ENCODE results near the gene ZNF536.
"Not testable (repeated sequence)": the region's sequence is repeated elsewhere in the genome, so short reads cannot be mapped to it uniquely, and the experiment has no call there.

The ZNF536 gene

DNA sequence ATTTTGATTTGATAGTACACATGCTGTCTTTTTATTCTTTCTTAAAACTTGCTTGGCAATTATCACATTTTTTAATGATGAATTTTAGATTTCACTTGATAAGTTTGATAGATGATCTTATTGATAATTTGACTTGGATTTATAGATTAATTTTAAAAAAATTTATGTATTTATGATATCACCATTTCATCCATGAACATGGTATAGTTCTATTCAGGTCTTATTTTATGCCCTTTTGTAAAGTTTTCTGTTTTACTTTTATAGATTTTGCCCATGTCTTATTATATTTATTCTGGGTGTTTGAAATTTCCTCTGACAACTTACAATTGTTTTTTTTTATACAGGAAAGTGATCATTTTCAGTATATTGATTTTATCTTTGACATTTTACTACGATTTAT lies 39.5 kb downstream of the ZNF536 start:
- DNase-seq (ENCODE audit: low read depth), result no peak
- TF ChIP-seq, protein P1, sequence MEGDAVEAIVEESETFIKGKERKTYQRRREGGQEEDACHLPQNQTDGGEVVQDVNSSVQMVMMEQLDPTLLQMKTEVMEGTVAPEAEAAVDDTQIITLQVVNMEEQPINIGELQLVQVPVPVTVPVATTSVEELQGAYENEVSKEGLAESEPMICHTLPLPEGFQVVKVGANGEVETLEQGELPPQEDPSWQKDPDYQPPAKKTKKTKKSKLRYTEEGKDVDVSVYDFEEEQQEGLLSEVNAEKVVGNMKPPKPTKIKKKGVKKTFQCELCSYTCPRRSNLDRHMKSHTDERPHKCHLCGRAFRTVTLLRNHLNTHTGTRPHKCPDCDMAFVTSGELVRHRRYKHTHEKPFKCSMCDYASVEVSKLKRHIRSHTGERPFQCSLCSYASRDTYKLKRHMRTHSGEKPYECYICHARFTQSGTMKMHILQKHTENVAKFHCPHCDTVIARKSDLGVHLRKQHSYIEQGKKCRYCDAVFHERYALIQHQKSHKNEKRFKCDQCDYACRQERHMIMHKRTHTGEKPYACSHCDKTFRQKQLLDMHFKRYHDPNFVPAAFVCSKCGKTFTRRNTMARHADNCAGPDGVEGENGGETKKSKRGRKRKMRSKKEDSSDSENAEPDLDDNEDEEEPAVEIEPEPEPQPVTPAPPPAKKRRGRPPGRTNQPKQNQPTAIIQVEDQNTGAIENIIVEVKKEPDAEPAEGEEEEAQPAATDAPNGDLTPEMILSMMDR (IDR thresholded peaks at IDR 0.05; ENCODE audit: insufficient read depth, low read depth, low read length, missing control alignments), result no peak
- no peak overlapping the region for H3K4me3 ChIP-seq (ENCODE audit: low read depth, low read length)

DNA sequence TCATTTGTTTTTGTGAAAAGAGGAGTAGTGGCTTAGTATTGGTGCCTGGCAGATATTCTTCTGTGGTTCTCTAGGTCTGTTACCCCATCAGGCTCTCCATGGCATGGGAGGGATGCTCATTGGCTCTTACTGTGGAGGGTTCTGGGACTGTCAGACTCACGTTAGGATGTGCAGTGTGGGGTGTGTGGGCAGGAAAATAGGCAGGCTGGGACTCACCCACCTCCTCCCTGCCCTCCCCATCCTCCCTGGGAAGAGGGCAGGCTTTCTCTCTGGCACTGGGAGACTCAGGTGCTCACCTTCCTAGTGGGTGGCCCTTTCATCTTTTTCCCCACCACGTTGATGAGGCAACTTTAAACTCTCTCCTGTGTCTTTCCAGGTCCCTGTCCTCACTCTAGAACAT lies 44.2 kb downstream of the ZNF536 start:
- DNase-seq (ENCODE audit: low read depth), result no peak
- no peak overlapping the region for H3K4me3 ChIP-seq (ENCODE audit: low read depth, low read length)
- TF ChIP-seq, protein P1 (IDR thresholded peaks at IDR 0.05; ENCODE audit: insufficient read depth, low read depth, low read length, missing control alignments), result no peak

DNA sequence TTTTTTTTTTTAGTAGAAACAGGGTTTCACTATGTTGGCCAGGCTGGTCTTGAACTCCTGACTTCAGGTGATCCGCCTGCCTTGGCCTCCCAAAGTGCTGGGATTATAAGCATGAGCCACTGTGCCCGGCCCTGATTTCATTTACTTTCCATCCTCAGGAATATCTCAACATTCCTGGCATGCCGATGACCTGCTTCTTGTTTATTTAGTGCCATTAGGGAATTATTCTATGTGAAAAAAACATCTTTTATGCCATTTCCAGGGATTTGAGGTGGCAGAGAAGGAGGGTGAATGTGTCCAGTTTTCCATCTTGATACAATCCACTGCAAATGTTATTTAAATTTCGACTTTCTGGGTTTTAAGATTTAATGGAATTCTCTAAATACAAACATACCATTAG lies 45.0 kb downstream of the ZNF536 start:
- DNase-seq (ENCODE audit: low read depth); H3K4me3 ChIP-seq (ENCODE audit: low read depth, low read length): not testable (repeated sequence)

DNA sequence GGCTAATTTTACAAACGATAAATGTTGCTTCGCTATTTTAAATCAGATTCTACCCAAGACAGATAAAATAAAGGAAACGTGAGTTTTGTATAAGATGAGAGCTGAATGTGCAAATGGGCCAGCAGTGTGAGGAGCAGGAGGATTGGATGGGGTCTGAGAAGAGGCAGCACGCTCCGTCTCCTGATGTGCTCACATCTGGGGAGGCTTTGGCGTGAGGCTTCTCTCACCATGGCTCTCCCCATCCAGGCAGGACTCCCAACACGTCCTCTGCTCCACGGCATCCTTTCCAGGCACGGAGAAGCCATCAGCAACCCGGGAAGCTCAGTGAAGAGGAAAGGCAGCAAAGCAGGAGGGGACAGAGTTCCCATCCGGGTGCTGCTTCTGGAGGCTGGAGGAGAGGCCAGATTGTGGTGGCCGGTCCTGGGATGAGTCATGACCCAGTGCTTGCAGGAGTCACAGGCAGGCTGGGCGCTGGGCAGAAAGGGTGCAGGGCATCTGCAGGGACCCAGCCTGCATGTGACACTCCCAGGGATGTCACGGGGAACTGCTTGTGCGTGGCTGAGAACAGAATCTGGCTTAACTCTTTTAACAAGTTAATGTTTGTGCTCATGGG lies 47.5 kb downstream of the ZNF536 start:
- no peak for DNase-seq (ENCODE audit: low read depth)
- TF ChIP-seq, protein P1 (IDR thresholded peaks at IDR 0.05; ENCODE audit: insufficient read depth, low read depth, low read length, missing control alignments), result no peak
- H3K4me3 ChIP-seq (ENCODE audit: low read depth, low read length), result no peak overlapping the region

DNA sequence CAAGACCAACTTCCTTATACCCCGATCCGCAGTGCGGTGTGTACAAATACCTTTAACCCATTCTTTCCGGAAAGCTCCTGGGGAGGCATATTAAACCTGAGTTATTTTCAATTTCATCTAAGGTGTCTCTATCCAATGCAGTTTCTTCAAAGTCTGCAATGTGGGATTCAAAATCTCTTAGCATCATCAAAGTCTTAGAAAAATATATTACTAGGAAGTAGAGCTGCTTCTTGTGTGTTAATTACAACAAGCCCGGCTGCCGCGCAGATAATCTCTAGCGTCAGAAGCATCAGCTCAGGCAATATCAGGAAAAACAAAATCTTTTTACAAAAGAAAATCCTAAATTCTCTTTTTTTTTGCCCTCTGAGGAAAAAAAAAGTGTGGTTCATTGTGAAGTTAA lies 48.1 kb downstream of the ZNF536 start:
- TF ChIP-seq, protein P1 (IDR thresholded peaks at IDR 0.05; ENCODE audit: insufficient read depth, low read depth, low read length, missing control alignments), result no peak
- no peak overlapping the region for H3K4me3 ChIP-seq (ENCODE audit: low read depth, low read length)
- DNase-seq (ENCODE audit: low read depth), result no peak

DNA sequence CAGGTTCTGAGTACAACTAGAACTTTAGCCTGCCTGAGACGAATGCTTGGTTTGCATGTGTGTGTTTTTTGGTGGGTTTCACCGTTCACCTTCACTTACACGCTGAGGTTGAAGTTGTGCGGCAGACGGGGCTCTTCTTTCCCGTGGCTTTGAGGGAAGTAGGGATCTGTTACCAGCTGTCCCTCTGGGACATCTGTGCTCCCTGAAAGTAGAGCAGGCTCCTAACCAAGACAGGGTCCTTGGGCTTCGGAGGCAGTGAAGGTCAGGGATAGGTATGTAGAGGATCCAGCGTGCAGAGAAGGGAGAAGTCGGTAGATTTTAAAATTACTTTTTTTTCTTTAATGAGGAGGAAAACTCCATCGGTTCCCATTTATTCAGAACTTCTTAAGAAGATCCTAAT lies 48.7 kb downstream of the ZNF536 start:
- TF ChIP-seq, protein P1 (IDR thresholded peaks at IDR 0.05; ENCODE audit: insufficient read depth, low read depth, low read length, missing control alignments), result no peak
- no peak for DNase-seq (ENCODE audit: low read depth)
- H3K4me3 ChIP-seq (ENCODE audit: low read depth, low read length), result no peak overlapping the region

DNA sequence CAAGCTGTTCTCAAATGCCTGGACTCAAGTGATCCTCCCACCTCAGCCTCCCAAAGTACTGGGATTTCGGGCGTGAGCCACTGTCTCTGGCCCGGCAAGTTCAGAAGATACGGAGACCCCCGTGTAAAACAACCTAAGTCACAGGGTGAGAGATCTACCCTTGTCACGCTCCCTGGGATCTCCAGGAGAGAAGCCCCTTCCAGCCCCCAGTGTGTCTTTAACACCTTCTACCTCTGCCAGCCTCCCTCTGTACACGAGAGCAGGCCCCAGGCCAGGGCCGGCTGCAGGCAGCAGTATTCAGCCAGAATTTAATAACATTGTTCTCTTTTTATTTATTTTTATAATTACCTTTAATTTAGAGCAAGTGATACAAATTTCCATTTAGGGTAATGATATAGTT lies 49.4 kb downstream of the ZNF536 start:
- H3K4me3 ChIP-seq (ENCODE audit: low read depth, low read length), result no peak overlapping the region
- no peak for DNase-seq (ENCODE audit: low read depth)
- TF ChIP-seq, protein P1 (IDR thresholded peaks at IDR 0.05; ENCODE audit: insufficient read depth, low read depth, low read length, missing control alignments), result no peak
